Measurements from ENCODE around the gene MUC4. TPM values are rescaled to one million over a fixed set of nuclear protein-coding genes. Genes with fewer than 3 reads are reported as not detected.

MUC4 gene
- total and polyA plus RNA-seq, 10 of the 15 experiments (the other 5 are each of a cell fraction or from before 2014, with no cell fraction given), result 0.02 to 0.46 (median 0.27) TPM; not detected in 4

GRCh38 chr3:195754141-195754540 lies 57.6 kb downstream of the MUC4 start:
- intact Hi-C loops (cut with micrococcal nuclease; ENCODE audit: unreplicated experiment), result no loop called here
- in situ Hi-C loops (cut with MboI), result loop anchor here (10.0 kb wide), 1 partner anchor 61 kb away; the partner anchor contains the start of gene MUC4
- no TSS peak for BruUV-seq (replicated peaks)
- H4K20me1 ChIP-seq (ENCODE audit: control insufficient read depth, insufficient read depth), result no peaks in the 10 kb centered on the region
- no peak for DNase-seq (ENCODE audit: low read depth, low spot score)
- no peak overlapping the region for H2AFZ ChIP-seq (ENCODE audit: control insufficient read depth, low read depth, low read length)
- ChIA-PET POLR2A (no interaction called here), SMC1A (ENCODE audit: uncharacterized antibody, unreplicated experiment) (no interaction called here), CTCF (no interaction called here), RAD21 (ENCODE audit: unreplicated experiment) (no interaction called here)
- FAIRE-seq, result no peak
- H3K9ac ChIP-seq (ENCODE audit: control insufficient read depth, insufficient read depth, low read length), result no peak overlapping the region
- H3K9me3 ChIP-seq (replicated peaks; ENCODE audit: control insufficient read depth, insufficient read depth, low read length), result no peaks in the 10 kb centered on the region
- ATAC-seq, result no peak
- no peak overlapping the region for H3K4me3 ChIP-seq
- no peaks in the 10 kb centered on the region for H3K36me3 ChIP-seq (ENCODE audit: control insufficient read depth in 2 of 2, insufficient read depth in 2 of 2, low read length in 1 of 2)
- H3K4me2 ChIP-seq (ENCODE audit: control insufficient read depth, insufficient read depth), result no peak overlapping the region
- H3K27ac ChIP-seq (ENCODE audit: control insufficient read depth, insufficient read depth), result no peak overlapping the region
- TF ChIP-seq TBL1XR1 (IDR thresholded peaks at IDR 0.05; ENCODE audit: low read depth, low read length), result no peak
- TF ChIP-seq RAD51 (IDR thresholded peaks at IDR 0.05), result no peak
- no peaks in the 10 kb centered on the region for H3K4me1 ChIP-seq (ENCODE audit: control insufficient read depth, insufficient read depth, low read length)
- no peaks in the 10 kb centered on the region; a peak in 2 of 4 replicates for H3K27me3 ChIP-seq (replicated peaks in 1 of 2; ENCODE audit: control insufficient read depth in 2 of 2, insufficient read depth in 2 of 2, low read length in 1 of 2)
- H3K79me2 ChIP-seq (ENCODE audit: control insufficient read depth, insufficient read depth, low read length), result no peaks in the 10 kb centered on the region
- 74% methylated on average over 19 of the region's 19 CpGs for WGBS (ENCODE audit: insufficient coverage, insufficient replicate concordance, low lambda C conversion rate, missing lambda C conversion rate)

- Histone ChIP-seq H3K9me3 (replicated peaks; ENCODE audit: control insufficient read depth, insufficient read depth, low read length) (no peaks in the 10 kb centered on the region), H3K27ac (ENCODE audit: control insufficient read depth, insufficient read depth) (no peak overlapping the region), H3K4me1 (ENCODE audit: control insufficient read depth, insufficient read depth, low read length) (no peaks in the 10 kb centered on the region), H3K27me3 (replicated peaks in 1 of 2; ENCODE audit: control insufficient read depth in 2 of 2, insufficient read depth in 2 of 2, low read length in 1 of 2) (no peaks in the 10 kb centered on the region; a peak in 2 of 4 replicates), H3K9ac (ENCODE audit: control insufficient read depth, insufficient read depth, low read length) (no peak overlapping the region), H2AFZ (ENCODE audit: control insufficient read depth, low read depth, low read length) (no peak overlapping the region), H4K20me1 (ENCODE audit: control insufficient read depth, insufficient read depth) (no peaks in the 10 kb centered on the region), H3K36me3 (ENCODE audit: control insufficient read depth in 2 of 2, insufficient read depth in 2 of 2, low read length in 1 of 2) (no peaks in the 10 kb centered on the region), H3K4me2 (ENCODE audit: control insufficient read depth, insufficient read depth) (no peak overlapping the region), H3K79me2 (ENCODE audit: control insufficient read depth, insufficient read depth, low read length) (no peaks in the 10 kb centered on the region), H3K4me3 (no peak overlapping the region)
- ATAC-seq (no peak), FAIRE-seq (no peak), DNase-seq (ENCODE audit: low read depth, low spot score) (no peak)
- ChIA-PET RAD21 (ENCODE audit: unreplicated experiment) (no interaction called here), CTCF (no interaction called here), SMC1A (ENCODE audit: uncharacterized antibody, unreplicated experiment) (no interaction called here), POLR2A (no interaction called here)
- WGBS (ENCODE audit: insufficient coverage, insufficient replicate concordance, low lambda C conversion rate, missing lambda C conversion rate), result 19% methylated on average over 14 of the region's 14 CpGs
- no TSS peak for BruUV-seq (replicated peaks)
- in situ Hi-C loops (cut with MboI) (loop anchor here (10.0 kb wide), 1 partner anchor 61 kb away; the partner anchor contains the start of gene MUC4), intact Hi-C loops (cut with micrococcal nuclease; ENCODE audit: unreplicated experiment) (no loop called here)
- no peak for TF ChIP-seq E4F1 (IDR thresholded peaks at IDR 0.05; ENCODE audit: borderline replicate concordance, partially characterized antibody)
- TF ChIP-seq BRCA1 (IDR thresholded peaks at IDR 0.05; ENCODE audit: low read depth, low read length), result no peak
- TF ChIP-seq ZNF207 (IDR thresholded peaks at IDR 0.05; ENCODE audit: borderline replicate concordance), result no peak
- TF ChIP-seq POLR2A (IDR thresholded peaks at IDR 0.05; ENCODE audit: low read depth, low read length), result no peak
- TF ChIP-seq JUND (IDR thresholded peaks at IDR 0.05; ENCODE audit: low read depth, low read length), result no peak
Measured at GRCh38 chr3:195753581-195753980, 58.1 kb downstream of the MUC4 start.

All from GM12878 (cell line).